Measurements from ENCODE around the gene PDE4D. TPM values are rescaled to one million over a fixed set of nuclear protein-coding genes. Genes with fewer than 3 reads are reported as not detected.
"Not testable (repeated sequence)": the region's sequence is repeated elsewhere in the genome, so short reads cannot be mapped to it uniquely, and the experiment has no call there.

PDE4D gene
- total RNA-seq, 1 experiment from 2014 or later = 17.2 TPM

GRCh38 chr5:59332236-59332973 lies 561.1 kb downstream of the PDE4D start:
- DNase-seq (ENCODE audit: low read depth) = no peak

- DNase-seq (ENCODE audit: low read depth) = no peak
Observed at GRCh38 chr5:59330680-59331079, 562.8 kb downstream of the PDE4D start.

- peak; percentile 89 for DNase-seq (ENCODE audit: low read depth)
Observed at GRCh38 chr5:59328709-59329296, 564.7 kb downstream of the PDE4D start.

GRCh38 chr5:59327191-59327980 lies 566.1 kb downstream of the PDE4D start:
- no peak for DNase-seq (ENCODE audit: low read depth)

- DNase-seq (ENCODE audit: low read depth) = no peak
Observed at GRCh38 chr5:59326596-59326995, 566.9 kb downstream of the PDE4D start.

- no peak for DNase-seq (ENCODE audit: low read depth)
Observed at GRCh38 chr5:59325070-59325469, 568.5 kb downstream of the PDE4D start.

- no peak for DNase-seq (ENCODE audit: low read depth)
Observed at GRCh38 chr5:59322894-59323293, 570.6 kb downstream of the PDE4D start.

- no peak for DNase-seq (ENCODE audit: low read depth)
Observed at GRCh38 chr5:59322058-59322457, 571.5 kb downstream of the PDE4D start.

- DNase-seq (ENCODE audit: low read depth) = no peak
Observed at GRCh38 chr5:59321642-59322041, 571.9 kb downstream of the PDE4D start.

- DNase-seq (ENCODE audit: low read depth) = no peak
Observed at GRCh38 chr5:59320420-59320819, 573.1 kb downstream of the PDE4D start.

GRCh38 chr5:59319250-59319649 lies 574.3 kb downstream of the PDE4D start:
- no peak for DNase-seq (ENCODE audit: low read depth)

GRCh38 chr5:59317774-59318205 lies 575.7 kb downstream of the PDE4D start:
- DNase-seq (ENCODE audit: low read depth) = no peak

- DNase-seq (ENCODE audit: low read depth) = peak; percentile 78
Observed at GRCh38 chr5:59317023-59317773, 576.3 kb downstream of the PDE4D start.

GRCh38 chr5:59312223-59312622 lies 581.3 kb downstream of the PDE4D start:
- DNase-seq (ENCODE audit: low read depth) = no peak

GRCh38 chr5:59308685-59309084 lies 584.8 kb downstream of the PDE4D start:
- DNase-seq (ENCODE audit: low read depth) = not testable (repeated sequence)

GRCh38 chr5:59303289-59303716 lies 590.2 kb downstream of the PDE4D start:
- DNase-seq (ENCODE audit: low read depth) = not testable (repeated sequence)

GRCh38 chr5:59302509-59302908 lies 591.0 kb downstream of the PDE4D start:
- DNase-seq (ENCODE audit: low read depth) = not testable (repeated sequence)

GRCh38 chr5:59301727-59302126 lies 591.8 kb downstream of the PDE4D start:
- no peak for DNase-seq (ENCODE audit: low read depth)

- no peak for DNase-seq (ENCODE audit: low read depth)
Observed at GRCh38 chr5:59300930-59301329, 592.6 kb downstream of the PDE4D start.

GRCh38 chr5:59299006-59299405 lies 594.5 kb downstream of the PDE4D start:
- DNase-seq (ENCODE audit: low read depth) = peak; percentile 39

GRCh38 chr5:59296317-59297264 lies 596.9 kb downstream of the PDE4D start:
- peak; percentile 49 for DNase-seq (ENCODE audit: low read depth)

All from RPMI7951 (cell line).